ENCODE measurements around the gene CDHR4. TPM values are rescaled to one million over a fixed set of nuclear protein-coding genes. Genes with fewer than 3 reads are reported as not detected.

Gene CDHR4
- total and polyA plus RNA-seq, 12 donors, result 0.17 to 0.25 (median 0.23) TPM; not detected in 9

DNA sequence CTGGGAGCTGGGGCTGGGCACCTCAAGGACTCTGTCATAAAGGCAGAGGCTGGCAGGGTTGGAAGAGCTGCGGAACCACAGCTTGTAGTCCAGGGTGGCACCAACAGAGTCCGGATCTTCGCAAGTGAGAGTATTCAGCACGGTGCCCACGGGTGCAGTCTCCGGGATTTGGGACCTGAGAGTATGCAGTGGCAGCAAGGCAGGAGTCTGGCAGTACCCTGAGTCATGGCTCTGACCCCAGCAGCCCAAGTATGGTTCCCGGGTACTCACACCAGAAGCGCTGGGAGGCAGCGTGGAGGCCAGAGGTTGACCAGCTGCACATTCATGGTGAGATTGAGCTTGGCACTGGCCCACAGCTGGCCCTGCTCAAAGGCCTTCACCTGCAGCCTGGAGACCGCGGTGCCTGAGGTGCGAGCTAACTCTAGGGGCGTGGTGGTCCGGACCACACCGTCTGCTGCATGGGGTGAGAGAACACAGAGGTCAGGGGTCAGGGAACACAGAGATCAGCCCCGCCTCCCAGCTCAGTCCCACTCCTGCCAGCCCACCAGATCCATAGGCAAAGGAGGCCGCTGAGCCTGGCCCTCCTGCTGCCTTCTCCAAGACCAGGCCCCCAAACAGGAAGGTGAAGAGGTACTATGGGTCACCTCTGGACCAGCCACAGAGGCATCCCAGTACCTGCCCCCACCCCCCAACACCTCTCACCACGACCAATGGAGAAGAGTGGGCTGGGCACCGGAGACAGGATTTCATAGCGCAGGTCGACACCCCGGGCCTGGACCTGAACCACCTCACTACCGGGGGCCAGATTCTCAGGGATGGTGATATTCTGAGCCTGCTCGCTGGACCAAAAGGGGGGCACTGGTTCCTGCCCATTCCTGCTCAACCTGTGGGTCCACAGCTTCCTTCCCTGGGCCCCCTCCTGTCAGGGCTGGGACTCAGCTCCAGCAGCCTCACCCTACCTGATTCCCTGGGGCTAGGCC lies 4.5 kb downstream of the CDHR4 start:
- TF ChIP-seq POLR2A (IDR thresholded peaks at IDR 0.05), result no peak
- TF ChIP-seq, protein P1, sequence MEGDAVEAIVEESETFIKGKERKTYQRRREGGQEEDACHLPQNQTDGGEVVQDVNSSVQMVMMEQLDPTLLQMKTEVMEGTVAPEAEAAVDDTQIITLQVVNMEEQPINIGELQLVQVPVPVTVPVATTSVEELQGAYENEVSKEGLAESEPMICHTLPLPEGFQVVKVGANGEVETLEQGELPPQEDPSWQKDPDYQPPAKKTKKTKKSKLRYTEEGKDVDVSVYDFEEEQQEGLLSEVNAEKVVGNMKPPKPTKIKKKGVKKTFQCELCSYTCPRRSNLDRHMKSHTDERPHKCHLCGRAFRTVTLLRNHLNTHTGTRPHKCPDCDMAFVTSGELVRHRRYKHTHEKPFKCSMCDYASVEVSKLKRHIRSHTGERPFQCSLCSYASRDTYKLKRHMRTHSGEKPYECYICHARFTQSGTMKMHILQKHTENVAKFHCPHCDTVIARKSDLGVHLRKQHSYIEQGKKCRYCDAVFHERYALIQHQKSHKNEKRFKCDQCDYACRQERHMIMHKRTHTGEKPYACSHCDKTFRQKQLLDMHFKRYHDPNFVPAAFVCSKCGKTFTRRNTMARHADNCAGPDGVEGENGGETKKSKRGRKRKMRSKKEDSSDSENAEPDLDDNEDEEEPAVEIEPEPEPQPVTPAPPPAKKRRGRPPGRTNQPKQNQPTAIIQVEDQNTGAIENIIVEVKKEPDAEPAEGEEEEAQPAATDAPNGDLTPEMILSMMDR (IDR thresholded peaks at IDR 0.05), result no peak
- Histone ChIP-seq H3K27me3 (no peaks in the 10 kb centered on the region), H3K4me3 (no peak overlapping the region), H3K4me1 (replicated peaks in 1 of 2) (no peaks in the 10 kb centered on the region), H3K36me3 (replicated peaks in 1 of 2) (no peaks in the 10 kb centered on the region), H3K9me3 (replicated peaks in 1 of 3) (no peaks in the 10 kb centered on the region), H3K27ac (no peak overlapping the region)
- WGBS, 4 donors, result 78 to 90% (median 88%) methylated on average over 13 to 24 of the region's 24 CpGs
- DNase-seq, result no peak
- intact Hi-C loops (cut with DNase I), result no loop called here

DNA sequence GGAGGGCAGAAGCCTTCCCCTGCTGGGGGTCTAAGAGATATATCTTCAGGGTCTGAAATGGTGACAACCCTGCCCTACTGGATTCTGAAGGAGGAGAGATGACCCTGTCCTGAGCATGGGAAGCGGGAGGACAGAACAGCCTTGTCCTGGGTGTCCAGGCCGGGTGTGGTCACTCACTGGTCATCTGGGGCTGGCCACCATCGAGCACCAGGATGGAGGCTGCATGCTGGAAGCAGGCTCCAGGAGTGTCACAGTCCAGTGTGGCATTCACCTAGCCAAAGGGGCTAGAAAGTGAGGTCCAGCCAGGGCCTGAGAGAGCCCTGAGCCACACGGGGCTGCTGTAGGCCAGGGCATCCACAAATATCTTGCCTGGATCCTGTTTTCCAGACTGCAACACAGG lies 5.2 kb downstream of the CDHR4 start:
- H3K27me3 ChIP-seq, result no peaks in the 10 kb centered on the region
- no peaks in the 10 kb centered on the region for H3K4me1 ChIP-seq (replicated peaks in 1 of 2)
- H3K27ac ChIP-seq, result no peak overlapping the region
- TF ChIP-seq, protein P1 (IDR thresholded peaks at IDR 0.05), result no peak
- TF ChIP-seq POLR2A (IDR thresholded peaks at IDR 0.05), result no peak
- intact Hi-C loops (cut with DNase I), result no loop called here
- no peaks in the 10 kb centered on the region for H3K9me3 ChIP-seq (replicated peaks in 1 of 3)
- H3K4me3 ChIP-seq, result no peak overlapping the region
- no peak for DNase-seq
- 80 to 92% (median 84%) methylated on average over 3 to 4 of the region's 4 CpGs; no CpG with 5 or more reads in 1 of the 4 donors for WGBS, 4 donors
- H3K36me3 ChIP-seq (replicated peaks in 1 of 2), result no peaks in the 10 kb centered on the region

DNA sequence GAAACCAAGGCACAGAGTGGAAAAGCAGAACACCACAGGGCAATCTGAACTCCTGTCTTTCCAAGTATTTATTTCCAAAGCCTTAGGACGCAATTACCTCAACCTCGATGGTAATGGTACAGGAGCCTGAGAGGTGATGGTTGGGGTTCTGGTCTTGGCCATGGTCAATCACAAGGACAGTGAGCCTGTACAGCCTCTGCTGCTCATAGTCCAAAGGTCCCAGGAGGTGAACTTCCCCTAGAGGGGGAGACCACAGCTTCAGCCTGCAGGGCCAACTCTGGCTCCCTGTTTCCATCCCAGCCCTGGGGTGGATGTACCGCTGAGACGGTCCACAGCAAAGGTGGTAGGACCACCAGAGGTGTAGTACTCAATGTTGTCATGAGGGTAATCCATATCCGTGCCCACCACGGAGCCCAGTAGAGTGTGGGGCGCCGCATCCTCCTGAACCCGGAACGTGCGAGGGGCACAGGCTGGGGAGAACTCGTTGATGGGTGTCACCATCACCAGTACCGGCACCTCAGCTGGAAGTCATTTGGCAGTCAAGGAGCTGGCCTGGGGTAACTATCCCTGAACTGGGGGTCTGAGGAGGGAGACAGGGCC lies 6.1 kb downstream of the CDHR4 start:
- whole genome bisulfite sequencing, 4 donors, result 89 to 93% (median 93%) methylated on average over 13 of the region's 13 CpGs
- H3K4me1 ChIP-seq (replicated peaks in 1 of 2), result no peaks in the 10 kb centered on the region
- peak in 1 of 7 donors; percentile 6 for DNase-seq
- H3K4me3 ChIP-seq, result no peak overlapping the region
- H3K27ac ChIP-seq, result no peak overlapping the region
- no peak for TF ChIP-seq POLR2A (IDR thresholded peaks at IDR 0.05)
- TF ChIP-seq, protein P1 (IDR thresholded peaks at IDR 0.05), result no peak
- intact Hi-C loops (cut with DNase I), result no loop called here
- no peaks in the 10 kb centered on the region for H3K9me3 ChIP-seq (replicated peaks in 1 of 3)
- no peaks in the 10 kb centered on the region for H3K36me3 ChIP-seq (replicated peaks in 1 of 2)
- H3K27me3 ChIP-seq, result no peaks in the 10 kb centered on the region

DNA sequence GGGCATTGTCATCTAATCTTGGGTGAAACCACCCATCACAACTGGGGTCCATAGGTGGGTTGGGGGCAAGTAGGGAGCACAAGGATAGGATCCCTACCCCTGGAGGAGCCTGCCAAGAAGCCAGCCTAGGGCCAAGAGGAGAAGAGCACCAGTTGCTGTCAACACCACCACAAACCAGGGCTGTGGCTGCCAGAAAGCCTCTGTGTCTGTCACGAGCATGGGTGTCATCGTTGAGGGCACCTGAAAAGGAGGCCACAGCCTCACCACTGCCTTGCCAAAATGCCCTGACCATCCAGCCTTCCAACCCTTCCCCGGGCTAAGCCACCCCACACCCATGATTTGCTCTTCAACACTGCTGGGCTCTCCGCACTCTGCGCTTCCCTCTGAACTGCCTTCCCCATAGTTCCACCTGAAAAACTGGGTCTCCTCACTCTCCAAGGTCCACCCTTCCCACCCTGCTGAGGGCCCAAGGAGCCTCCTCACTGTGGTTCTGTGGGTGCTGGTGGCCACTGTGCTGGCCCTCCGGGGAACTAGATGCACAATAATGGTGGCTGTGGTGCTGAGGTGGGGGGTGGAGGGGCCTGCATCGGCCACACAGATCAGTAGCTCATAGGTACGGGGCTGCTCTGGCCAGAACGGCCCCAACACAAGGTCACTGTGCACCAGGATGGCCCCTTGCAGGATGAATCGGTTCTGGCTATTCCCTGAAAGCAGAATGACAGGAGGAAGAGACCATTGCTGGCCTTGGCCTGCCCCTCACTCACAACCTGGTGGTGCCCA lies 7.1 kb downstream of the CDHR4 start:
- H3K4me1 ChIP-seq (replicated peaks in 1 of 2), result no peaks in the 10 kb centered on the region
- WGBS, 4 donors, result 90 to 92% (median 91%) methylated on average over 8 to 10 of the region's 10 CpGs

More for the DNA sequence above, 7.1 kb downstream of the CDHR4 start:
- intact Hi-C loops (cut with DNase I), result no loop called here
- DNase-seq, result peak in 1 of 7 donors; percentile 8
- no peaks in the 10 kb centered on the region for H3K27me3 ChIP-seq
- H3K27ac ChIP-seq, result no peak overlapping the region
- H3K4me3 ChIP-seq, result no peak overlapping the region
- TF ChIP-seq, protein P1 (IDR thresholded peaks at IDR 0.05), result no peak
- no peak for TF ChIP-seq POLR2A (IDR thresholded peaks at IDR 0.05)
- no peaks in the 10 kb centered on the region for H3K9me3 ChIP-seq (replicated peaks in 1 of 3)
- no peaks in the 10 kb centered on the region for H3K36me3 ChIP-seq (replicated peaks in 1 of 2)
